Astrocyte (in vitro differentiated cells and primary cell): ENCODE measurements around the gene NLGN1. TPM values are rescaled to one million over a fixed set of nuclear protein-coding genes. Genes with fewer than 3 reads are reported as not detected.
"Not testable (repeated sequence)": the region's sequence is repeated elsewhere in the genome, so short reads cannot be mapped to it uniquely, and the experiment has no call there.

Experiments used
- DNase-seq: peaks from one replicate; pipeline ENCODE4 v3.0.0-alpha.2; 2010; ENCODE audit warnings: low read depth
- FAIRE-seq: peaks from 2 replicates; lab custom pipeline; 2011; peaks lifted over from hg19 to GRCh38; lab: Jason Lieb, UNC
- H2AFZ ChIP-seq: 2 replicates; pipeline ENCODE4 v1.6.0; 2012; ENCODE audit warnings: low read depth, low read length, inconsistent platforms
- H3K27ac ChIP-seq: 2 replicates; pipeline ENCODE4 v1.5.1; 2011; ENCODE audit warnings: low read depth, low read length, inconsistent platforms
- H3K27me3 ChIP-seq: 2 replicates; pipeline ENCODE4 v1.6.0; 2011; ENCODE audit warnings: low read length, inconsistent platforms; ENCODE audit not compliant: insufficient read depth
- H3K36me3 ChIP-seq: 2 replicates; pipeline ENCODE4 v1.5.1; 2011; ENCODE audit warnings: low read length, inconsistent platforms; ENCODE audit not compliant: insufficient read depth
- H3K4me1 ChIP-seq: 2 replicates; pipeline ENCODE4 v1.5.1; 2011; ENCODE audit warnings: low read length, inconsistent platforms; ENCODE audit not compliant: insufficient read depth
- H3K4me2 ChIP-seq: 2 replicates; pipeline ENCODE4 v1.6.0; 2012; ENCODE audit warnings: low read length, inconsistent platforms
- H3K4me3 ChIP-seq: 2 replicates; pipeline ENCODE4 v1.5.1; 2011; ENCODE audit warnings: low read depth, mild to moderate bottlenecking, low read length, inconsistent platforms; ENCODE audit not compliant: insufficient read depth
- H3K79me2 ChIP-seq: 2 replicates; pipeline ENCODE4 v1.6.0; 2012; ENCODE audit warnings: mild to moderate bottlenecking, low read length, inconsistent platforms; ENCODE audit not compliant: insufficient read depth
- H3K9ac ChIP-seq: 2 replicates; pipeline ENCODE4 v1.6.0; 2012; ENCODE audit warnings: mild to moderate bottlenecking, low read length, inconsistent platforms
- H3K9me3 ChIP-seq: 2 replicates; pipeline ENCODE4 v1.5.1; 2012; ENCODE audit warnings: low read depth, mild to moderate bottlenecking, low read length, inconsistent platforms; ENCODE audit not compliant: insufficient read depth
- H4K20me1 ChIP-seq: 2 replicates; pipeline ENCODE4 v1.6.0; 2012; ENCODE audit warnings: low read length, inconsistent platforms; ENCODE audit not compliant: insufficient read depth
- H3K27ac Mint-ChIP-seq: one replicate; pipeline ENCODE4 v1.8.0; 2021; ENCODE audit warnings: mild to moderate bottlenecking, mixed read lengths; ENCODE audit not compliant: unreplicated experiment
- H3K27me3 Mint-ChIP-seq: one replicate; pipeline ENCODE4 v1.8.0; 2021; ENCODE audit warnings: low read depth, mixed read lengths; ENCODE audit not compliant: unreplicated experiment
- H3K36me3 Mint-ChIP-seq: one replicate; pipeline ENCODE4 v1.8.0; 2021; ENCODE audit warnings: low read depth, mixed read lengths; ENCODE audit not compliant: unreplicated experiment
- H3K4me1 Mint-ChIP-seq: one replicate; pipeline ENCODE4 v1.8.0; 2021; ENCODE audit warnings: low read depth, mixed read lengths; ENCODE audit not compliant: unreplicated experiment
- H3K4me3 Mint-ChIP-seq: one replicate; pipeline ENCODE4 v1.8.0; 2021; ENCODE audit warnings: mild to moderate bottlenecking, moderate library complexity, mixed read lengths; ENCODE audit not compliant: unreplicated experiment
- H3K9me3 Mint-ChIP-seq: one replicate; pipeline ENCODE4 v1.8.0; 2021; ENCODE audit warnings: mild to moderate bottlenecking, mixed read lengths; ENCODE audit not compliant: unreplicated experiment
- EZH2 ChIP-seq: IDR thresholded peaks from 2 replicates; pipeline ENCODE4 v1.6.1; 2012; ENCODE audit warnings: mild to moderate bottlenecking, low read length, inconsistent platforms; ENCODE audit not compliant: insufficient read depth
- total RNA-seq: library from RNA; stranded (reverse); gene quantifications from 2 replicates; pipeline ENCODE4 v1.2.1, GENCODE V29; 2021
- TF ChIP-seq, protein P1 (sequence below): IDR thresholded peaks from 2 replicates; pipeline ENCODE4 v1.5.1; 2011; ENCODE audit warnings: low read depth, mild to moderate bottlenecking, inconsistent platforms, low read length, moderate library complexity; ENCODE audit not compliant: insufficient read depth

NLGN1 gene
- total RNA-seq, 1 donor from 2014 or later, result 1.2 TPM

DNA sequence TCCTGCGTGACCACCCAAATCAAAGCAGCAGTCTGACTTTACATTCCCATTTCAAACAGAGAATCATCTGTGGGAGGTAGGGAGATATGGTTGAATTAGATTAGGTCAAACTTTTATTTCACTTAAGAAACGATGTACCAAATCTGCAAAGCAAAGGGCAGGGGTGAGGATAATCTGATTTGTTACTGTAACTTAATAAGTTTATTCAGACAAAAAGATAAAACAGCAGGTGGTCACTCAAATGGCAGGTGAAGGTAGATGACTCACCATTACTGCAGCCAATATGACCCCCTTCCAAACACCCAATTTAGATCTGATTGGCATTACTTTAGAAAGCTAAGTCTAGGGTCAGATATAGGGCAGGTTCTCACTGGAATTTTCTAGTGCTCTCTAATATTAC lies 810.6 kb downstream of the NLGN1 start:
- no peak for FAIRE-seq
- H3K4me1 ChIP-seq, result no peaks in the 10 kb centered on the region
- no peak overlapping the region for H3K27ac ChIP-seq

DNA sequence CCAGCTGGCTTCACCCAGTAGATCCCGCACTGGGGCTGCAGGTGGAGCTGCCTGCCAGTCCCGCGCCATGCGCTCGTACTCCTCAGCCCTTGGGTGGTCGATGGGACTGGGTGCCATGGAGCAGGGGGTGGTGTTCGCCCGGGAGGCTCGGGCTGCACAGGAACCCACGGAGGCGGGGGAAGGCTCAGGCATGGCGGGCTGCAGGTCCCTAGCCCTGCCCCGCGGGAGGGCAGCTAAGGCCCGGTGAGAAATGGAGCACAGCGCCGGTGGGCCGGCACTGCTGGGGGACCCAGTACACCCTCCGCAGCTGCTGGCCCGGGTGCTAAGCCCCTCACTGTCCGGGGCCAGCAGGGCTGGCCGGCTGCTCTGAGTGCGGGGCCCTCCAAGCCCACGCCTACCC lies 814.4 kb downstream of the NLGN1 start:
- not testable (repeated sequence) for H3K27ac Mint-ChIP-seq, H3K4me2 ChIP-seq, H3K4me3 ChIP-seq, DNase-seq, H4K20me1 ChIP-seq, H3K36me3 Mint-ChIP-seq, H3K27ac ChIP-seq, H3K9ac ChIP-seq, H3K27me3 ChIP-seq, H3K36me3 ChIP-seq, H3K4me1 Mint-ChIP-seq, FAIRE-seq, H3K9me3 Mint-ChIP-seq, H3K4me1 ChIP-seq, H3K79me2 ChIP-seq, H3K27me3 Mint-ChIP-seq, H3K4me3 Mint-ChIP-seq, H3K9me3 ChIP-seq, H2AFZ ChIP-seq

More for the DNA sequence above, 810.6 kb downstream of the NLGN1 start:
- no peaks in the 10 kb centered on the region for H3K9me3 ChIP-seq
- no peak overlapping the region for H2AFZ ChIP-seq
- Mint-ChIP-seq H3K9me3 (no peaks in the 10 kb centered on the region), H3K36me3 (no peaks in the 10 kb centered on the region), H3K27me3 (no peaks in the 10 kb centered on the region), H3K27ac (no peak overlapping the region), H3K4me3 (no peak overlapping the region), H3K4me1 (peaks cover 2% of the 10 kb centered on the region)
- H3K36me3 ChIP-seq, result no peaks in the 10 kb centered on the region
- H3K79me2 ChIP-seq, result no peaks in the 10 kb centered on the region
- H3K27me3 ChIP-seq, result no peaks in the 10 kb centered on the region
- H4K20me1 ChIP-seq, result no peaks in the 10 kb centered on the region
- TF ChIP-seq EZH2, result no peak
- TF ChIP-seq, protein P1, sequence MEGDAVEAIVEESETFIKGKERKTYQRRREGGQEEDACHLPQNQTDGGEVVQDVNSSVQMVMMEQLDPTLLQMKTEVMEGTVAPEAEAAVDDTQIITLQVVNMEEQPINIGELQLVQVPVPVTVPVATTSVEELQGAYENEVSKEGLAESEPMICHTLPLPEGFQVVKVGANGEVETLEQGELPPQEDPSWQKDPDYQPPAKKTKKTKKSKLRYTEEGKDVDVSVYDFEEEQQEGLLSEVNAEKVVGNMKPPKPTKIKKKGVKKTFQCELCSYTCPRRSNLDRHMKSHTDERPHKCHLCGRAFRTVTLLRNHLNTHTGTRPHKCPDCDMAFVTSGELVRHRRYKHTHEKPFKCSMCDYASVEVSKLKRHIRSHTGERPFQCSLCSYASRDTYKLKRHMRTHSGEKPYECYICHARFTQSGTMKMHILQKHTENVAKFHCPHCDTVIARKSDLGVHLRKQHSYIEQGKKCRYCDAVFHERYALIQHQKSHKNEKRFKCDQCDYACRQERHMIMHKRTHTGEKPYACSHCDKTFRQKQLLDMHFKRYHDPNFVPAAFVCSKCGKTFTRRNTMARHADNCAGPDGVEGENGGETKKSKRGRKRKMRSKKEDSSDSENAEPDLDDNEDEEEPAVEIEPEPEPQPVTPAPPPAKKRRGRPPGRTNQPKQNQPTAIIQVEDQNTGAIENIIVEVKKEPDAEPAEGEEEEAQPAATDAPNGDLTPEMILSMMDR, result no peak
- H3K4me2 ChIP-seq, result no peak overlapping the region
- H3K9ac ChIP-seq, result no peak overlapping the region
- H3K4me3 ChIP-seq, result no peak overlapping the region
- DNase-seq, result no peak

DNA sequence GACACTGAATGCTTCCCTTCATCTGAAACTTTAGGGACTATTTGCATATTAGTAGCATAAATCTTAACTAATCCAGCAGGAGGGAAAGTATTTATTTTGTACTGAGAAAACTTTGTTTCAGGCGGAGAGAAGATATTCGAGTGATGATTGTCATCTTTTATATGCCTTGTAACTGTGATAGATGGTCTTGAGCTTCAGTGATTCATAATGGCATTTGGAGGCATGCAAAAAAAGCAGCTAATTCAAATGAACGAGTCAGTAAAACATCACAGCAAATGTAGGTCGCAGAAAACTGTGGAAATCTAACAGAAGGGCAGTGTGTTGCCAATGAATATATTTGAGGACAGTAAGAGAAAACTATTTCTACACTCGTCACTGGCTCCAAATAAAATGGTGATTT lies 817.9 kb downstream of the NLGN1 start:
- peak; percentile 17 for FAIRE-seq
- H3K27ac Mint-ChIP-seq, result no peak overlapping the region

More for the DNA sequence above, 817.9 kb downstream of the NLGN1 start:
- DNase-seq, result no peak
- Histone ChIP-seq H3K4me2 (no peak overlapping the region), H3K9me3 (no peaks in the 10 kb centered on the region), H2AFZ (no peak overlapping the region), H3K79me2 (no peaks in the 10 kb centered on the region), H3K27me3 (no peaks in the 10 kb centered on the region), H3K4me3 (no peak overlapping the region), H3K36me3 (no peaks in the 10 kb centered on the region), H3K27ac (no peak overlapping the region), H4K20me1 (no peaks in the 10 kb centered on the region), H3K4me1 (no peaks in the 10 kb centered on the region), H3K9ac (no peak overlapping the region)
- Mint-ChIP-seq H3K27me3 (no peaks in the 10 kb centered on the region), H3K4me3 (no peak overlapping the region), H3K9me3 (no peaks in the 10 kb centered on the region), H3K4me1 (no peaks in the 10 kb centered on the region), H3K36me3 (no peaks in the 10 kb centered on the region)
- TF ChIP-seq, protein P1, result no peak
- TF ChIP-seq EZH2, result no peak
